CD4-positive, alpha-beta T cell treated with Interleukin-4 for 4 hours (primary cell): ENCODE data around the gene TCF19.
"Not testable (repeated sequence)": the region's sequence is repeated elsewhere in the genome, so short reads cannot be mapped to it uniquely, and the experiment has no call there.

Experiments
- DNase-seq: peaks from one replicate; pipeline ENCODE4 v3.0.0-alpha.2; 2020

TCF19 gene

DNA sequence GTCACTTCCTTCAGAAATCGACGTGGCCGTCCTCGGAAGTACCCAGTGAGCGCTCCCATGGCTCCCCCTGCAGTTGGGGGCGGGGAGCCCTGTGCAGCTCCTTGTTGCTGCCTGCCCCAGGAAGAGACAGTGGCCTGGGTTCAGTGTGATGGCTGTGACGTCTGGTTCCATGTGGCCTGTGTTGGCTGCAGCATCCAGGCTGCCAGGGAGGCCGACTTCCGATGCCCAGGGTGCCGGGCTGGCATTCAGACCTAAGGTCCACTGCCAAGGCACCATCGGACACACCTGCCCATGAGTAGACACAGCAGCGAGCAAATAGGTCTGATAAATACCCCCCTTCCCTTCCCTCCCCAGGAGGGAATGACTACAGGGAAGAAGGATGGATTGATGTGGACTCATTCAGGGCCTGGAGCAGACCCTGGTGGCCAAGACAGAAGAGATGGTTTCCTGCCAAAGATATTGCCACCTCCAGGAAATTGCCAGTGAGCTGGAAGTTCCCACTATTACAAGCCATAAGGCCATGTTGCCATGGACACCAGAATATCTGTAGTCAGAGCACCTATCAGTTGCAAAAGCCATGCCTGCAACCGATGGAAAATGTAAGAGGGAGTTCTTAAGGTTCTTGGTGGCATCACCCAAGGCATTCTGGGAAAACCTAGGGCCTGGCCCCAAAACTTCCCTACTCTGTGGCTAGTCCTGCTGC lies 4.2 kb downstream of the TCF19 start:
- no peak for DNase-seq

DNA sequence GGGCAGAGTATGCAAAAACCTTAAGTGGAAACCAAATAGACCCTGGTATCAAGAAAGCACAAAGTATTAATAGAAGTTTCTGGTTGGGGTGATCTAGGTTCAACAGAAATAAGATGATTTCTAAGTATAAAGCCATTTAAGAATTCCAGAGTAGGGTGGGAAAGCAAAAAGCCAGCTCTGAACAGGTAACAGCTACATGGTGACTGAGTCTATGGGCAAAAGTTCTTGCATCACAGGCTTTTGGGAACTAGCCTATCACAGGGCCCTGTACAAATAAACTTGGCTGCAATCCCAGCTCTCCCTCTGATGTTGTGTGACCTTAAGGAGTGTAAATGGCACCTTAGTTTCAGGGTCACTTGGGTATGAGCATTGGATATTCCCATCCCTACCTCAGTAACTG lies 5.5 kb downstream of the TCF19 start:
- DNase-seq, result no peak

- not testable (repeated sequence) for DNase-seq
These were observed 6.2 kb downstream of the TCF19 start for GRCh38 chr6:31164475-31165063.

DNA sequence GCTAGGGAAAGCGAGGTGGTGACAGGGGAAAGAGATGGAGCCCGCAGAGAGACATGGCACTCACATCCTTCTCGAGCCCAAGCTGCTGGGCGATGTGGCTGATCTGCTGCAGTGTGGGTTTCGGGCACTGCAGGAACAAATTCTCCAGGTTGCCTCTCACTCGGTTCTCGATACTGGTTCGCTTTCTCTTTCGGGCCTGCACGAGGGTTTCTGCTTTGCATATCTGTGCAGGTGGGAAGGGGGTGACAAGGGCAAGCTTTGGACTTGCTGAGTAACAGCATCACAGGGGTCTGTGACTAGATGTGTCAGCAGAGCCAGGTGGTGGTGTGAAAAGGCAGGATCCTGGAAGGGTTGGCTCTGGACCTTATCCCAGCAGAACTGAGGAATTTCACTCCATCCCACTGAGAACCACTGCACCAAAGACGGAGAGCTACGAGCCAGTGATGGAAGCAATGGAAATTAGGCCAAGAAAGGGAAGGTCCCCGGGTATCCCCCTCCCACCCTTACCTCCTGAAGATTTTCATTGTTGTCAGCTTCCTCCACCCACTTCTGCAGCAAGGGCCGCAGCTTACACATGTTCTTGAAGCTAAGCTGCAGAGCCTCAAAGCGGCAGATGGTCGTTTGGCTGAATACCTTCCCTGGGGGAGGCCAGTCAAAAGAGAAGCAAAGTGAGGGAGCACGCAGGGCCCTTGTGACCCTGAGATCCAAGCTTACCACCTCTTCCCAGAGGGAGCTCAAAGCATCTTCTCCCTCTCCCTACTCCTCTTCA lies 6.9 kb downstream of the TCF19 start:
- not testable (repeated sequence) for DNase-seq

- DNase-seq, result no peak
These were observed 7.6 kb downstream of the TCF19 start for GRCh38 chr6:31165986-31166385.

GRCh38 chr6:31168606-31169005 lies 10.2 kb downstream of the TCF19 start:
- DNase-seq, result no peak

DNA sequence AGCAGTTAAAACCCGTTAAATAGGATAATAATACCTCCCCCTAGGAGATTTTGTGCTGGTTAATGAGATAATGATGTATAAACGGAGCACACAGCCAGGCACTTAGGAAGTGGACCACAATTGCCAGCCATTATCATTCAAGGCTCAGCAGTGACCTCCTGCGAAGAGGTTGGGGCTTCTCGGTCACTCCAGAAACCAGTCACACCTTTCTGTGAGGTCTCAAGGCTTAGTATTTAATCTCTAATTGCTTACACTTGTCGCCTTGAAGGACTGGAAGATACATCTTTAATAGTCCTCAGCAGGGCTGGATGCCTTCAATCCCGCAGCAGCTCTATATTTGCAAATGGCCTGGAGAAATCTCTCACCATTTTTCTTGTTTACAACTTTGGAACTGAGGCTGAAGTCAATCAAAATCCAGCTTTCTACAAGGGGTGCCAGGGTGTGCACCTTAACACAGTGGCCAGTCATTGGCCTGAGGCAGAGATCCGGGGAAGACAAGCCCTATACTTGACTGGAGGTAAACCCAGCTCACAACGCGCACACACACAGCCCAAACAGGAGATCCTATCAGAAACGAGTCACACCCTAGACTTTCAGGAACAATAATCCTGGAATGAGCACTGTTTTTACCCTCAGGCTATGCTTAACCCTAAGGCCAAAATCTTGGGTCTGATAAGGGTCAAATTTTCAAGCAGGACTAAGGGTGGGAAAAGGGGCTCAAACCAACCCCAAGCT lies 10.9 kb downstream of the TCF19 start:
- DNase-seq, result no peak

- not testable (repeated sequence) for DNase-seq
These were observed 11.6 kb downstream of the TCF19 start for GRCh38 chr6:31169858-31170599.

DNA sequence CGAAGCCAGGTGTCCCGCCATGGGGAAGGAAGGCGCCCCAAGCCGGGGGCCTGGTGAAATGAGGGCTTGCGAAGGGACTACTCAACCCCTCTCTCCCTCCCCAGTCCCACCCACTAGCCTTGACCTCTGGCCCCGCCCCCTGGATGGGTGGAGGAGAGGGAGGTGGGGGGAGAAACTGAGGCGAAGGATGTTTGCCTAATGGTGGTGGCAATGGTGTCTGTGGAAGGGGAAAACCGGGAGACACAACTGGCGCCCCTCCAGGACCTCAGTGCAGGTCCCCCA lies 12.2 kb downstream of the TCF19 start, which contains the start of gene POU5F1:
POU5F1 (minus strand) TSS at position 83 of the 282 bp plus-strand sequence; CDS start at position 21, 62 bp downstream.
- no peak for DNase-seq

DNA sequence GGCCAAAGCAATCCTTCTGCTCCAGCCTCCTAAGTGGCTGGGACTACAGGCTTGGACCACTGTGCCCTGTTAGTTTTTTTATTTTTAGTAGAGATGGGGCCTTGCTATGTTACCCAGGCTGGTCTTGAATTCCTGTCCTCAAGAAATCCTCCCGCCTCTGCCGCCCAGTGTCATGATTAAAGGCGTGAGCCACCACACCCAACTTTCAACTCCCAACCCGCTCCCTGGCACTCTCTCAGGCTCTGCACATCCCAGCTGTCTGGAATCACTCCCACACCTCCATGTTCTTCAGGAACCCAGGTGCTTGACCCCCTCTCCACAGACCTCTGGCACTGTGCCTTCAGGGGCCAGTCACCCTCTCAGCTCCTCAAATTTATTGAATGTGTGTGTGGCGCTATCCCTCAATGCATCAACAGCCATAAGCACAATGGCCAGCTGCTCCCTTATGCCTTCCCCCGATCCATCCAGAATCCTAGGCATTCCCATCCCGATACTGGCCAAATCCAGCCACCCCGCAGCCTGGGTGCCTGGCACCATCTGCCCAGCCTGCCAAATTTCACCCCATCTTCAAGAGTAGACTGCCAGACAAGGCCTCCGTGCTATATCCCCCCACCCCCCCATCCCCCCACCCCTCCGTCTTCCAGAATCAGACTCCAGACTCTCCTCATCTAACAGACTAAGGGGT lies 12.7 kb downstream of the TCF19 start:
- no peak for DNase-seq

- no peak for DNase-seq
These were observed 13.8 kb downstream of the TCF19 start for GRCh38 chr6:31171931-31172905.

GRCh38 chr6:31172973-31173384 lies 14.6 kb downstream of the TCF19 start:
- no peak for DNase-seq

DNA sequence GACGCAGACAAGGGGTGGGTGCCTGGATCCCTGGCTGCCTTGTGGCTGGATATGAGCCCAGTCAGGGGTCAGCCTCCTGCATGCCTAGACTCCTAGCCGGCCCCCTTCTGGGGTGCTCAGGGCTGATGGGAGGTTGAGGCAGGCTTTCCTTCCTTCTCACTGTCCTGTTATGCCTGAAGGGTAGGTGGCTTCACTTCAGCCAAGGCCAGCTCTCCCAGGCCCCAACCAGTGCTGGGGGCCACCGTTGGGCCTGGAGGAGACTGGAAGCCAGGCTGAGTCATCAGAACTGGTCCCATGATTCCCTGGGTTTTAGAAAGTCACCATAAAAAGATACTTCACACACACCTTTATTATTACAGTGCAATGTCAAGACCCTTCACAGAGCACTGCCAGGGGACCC lies 15.0 kb downstream of the TCF19 start:
- DNase-seq, result no peak

DNA sequence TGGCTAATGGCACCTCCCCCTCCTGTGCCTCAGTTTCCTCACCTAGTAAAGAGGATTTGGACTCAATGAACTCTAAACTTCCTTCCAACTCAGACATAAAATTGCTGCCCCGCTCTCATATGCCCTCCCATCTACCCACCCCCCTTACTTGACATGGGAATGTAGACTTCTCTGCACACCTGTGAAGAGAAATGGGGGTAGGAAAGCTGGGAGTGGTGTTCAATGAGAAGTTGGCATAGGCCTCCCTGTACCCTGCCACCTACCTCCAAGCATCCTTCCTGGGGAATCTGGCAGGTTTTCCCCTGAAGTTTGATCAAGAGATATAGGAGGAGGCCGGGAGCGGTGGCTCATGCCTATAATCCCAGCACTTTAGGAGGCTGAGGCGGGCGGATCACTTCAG lies 16.0 kb downstream of the TCF19 start:
- DNase-seq, result no peak

DNA sequence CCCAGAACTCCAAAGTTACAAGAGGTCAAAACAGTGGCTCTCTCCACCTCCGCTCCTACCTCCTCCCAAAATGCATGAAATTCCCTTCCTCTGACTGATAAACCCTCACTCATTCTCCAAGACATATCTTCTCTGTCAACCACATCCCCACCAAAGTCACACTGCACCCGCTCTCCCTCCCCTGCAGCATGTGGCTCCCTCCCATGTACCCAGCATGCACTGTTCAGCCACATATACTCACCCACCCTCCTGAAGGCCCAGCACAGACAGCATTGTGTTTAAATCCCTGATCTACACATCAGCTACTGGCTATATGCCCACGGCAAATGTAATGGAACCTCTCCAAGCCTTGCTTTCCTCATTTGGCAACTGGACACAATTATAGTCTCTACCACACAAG lies 17.6 kb downstream of the TCF19 start:
- no peak for DNase-seq

GRCh38 chr6:31178143-31179041 lies 20.0 kb downstream of the TCF19 start:
- DNase-seq, result no peak

GRCh38 chr6:31179042-31179386 lies 20.6 kb downstream of the TCF19 start:
- DNase-seq, result no peak

- DNase-seq, result no peak
These were observed 21.5 kb downstream of the TCF19 start for GRCh38 chr6:31179896-31180295.

GRCh38 chr6:31180500-31180899 lies 22.1 kb downstream of the TCF19 start:
- DNase-seq, result peak; percentile 71

- not testable (repeated sequence) for DNase-seq
These were observed 24.9 kb downstream of the TCF19 start for GRCh38 chr6:31183287-31183686.
